Chondrocyte (in vitro differentiated cells): ENCODE results near the gene MAPK7. TPM values are rescaled to one million over a fixed set of nuclear protein-coding genes. Genes with fewer than 3 reads are reported as not detected.
A peak's percentile ranks its signal among the peaks of the same experiment; 100 is the strongest.

Experiments
- DNase-seq: peaks from one replicate; pipeline ENCODE4 v3.0.0; 2021; ENCODE audit warnings: mixed read lengths, low spot score
- H3K27ac Mint-ChIP-seq: one replicate; pipeline ENCODE4 v1.8.0; 2021; ENCODE audit warnings: mild to moderate bottlenecking, moderate library complexity, mixed read lengths; ENCODE audit not compliant: unreplicated experiment
- H3K27me3 Mint-ChIP-seq: 2 replicates; pipeline ENCODE4 v1.8.0; 2021; ENCODE audit warnings: low read depth, mixed read lengths
- H3K36me3 Mint-ChIP-seq: 2 replicates; pipeline ENCODE4 v1.8.0; 2021; ENCODE audit warnings: low read depth, mixed read lengths
- H3K4me1 Mint-ChIP-seq: 2 replicates; pipeline ENCODE4 v1.8.0; 2021; ENCODE audit warnings: low read depth, mild to moderate bottlenecking, mixed read lengths
- H3K4me3 Mint-ChIP-seq: one replicate; pipeline ENCODE4 v1.8.0; 2021; ENCODE audit warnings: mild to moderate bottlenecking, moderate library complexity, mixed read lengths; ENCODE audit not compliant: unreplicated experiment
- H3K9me3 Mint-ChIP-seq: 2 replicates; pipeline ENCODE4 v1.8.0; 2021; ENCODE audit warnings: low read depth, mixed read lengths
- CTCF ChIP-seq: fragments of 200-600 bp; sonication (generic); IDR thresholded peaks from 2 replicates; pipeline ENCODE4 v1.5.0; 2021; ENCODE audit warnings: antibody characterized with exemption, mild to moderate bottlenecking, moderate library complexity
- total RNA-seq: library from RNA; stranded (reverse); gene quantifications from 3 replicates; pipeline ENCODE4 v1.2.1, GENCODE V29; 2021

The MAPK7 gene
- total RNA-seq, 1 donor from 2014 or later, result 52.3 TPM

- Mint-ChIP-seq H3K4me1 (peaks cover 50% of the 10 kb centered on the region), H3K9me3 (no peaks in the 10 kb centered on the region), H3K27ac (no peak overlapping the region), H3K36me3 (no peaks in the 10 kb centered on the region), H3K27me3 (no peaks in the 10 kb centered on the region), H3K4me3 (no peak overlapping the region)
- peak; percentile 66 for DNase-seq
- TF ChIP-seq CTCF, result no peak
Observed at GRCh38 chr17:19372011-19372370, 6.3 kb upstream of the MAPK7 start.

GRCh38 chr17:19372439-19372838, 5.9 kb upstream of the MAPK7 start:
- Mint-ChIP-seq H3K27me3 (no peaks in the 10 kb centered on the region), H3K36me3 (no peaks in the 10 kb centered on the region), H3K4me3 (no peak overlapping the region), H3K4me1 (peaks cover 54% of the 10 kb centered on the region), H3K27ac (peak overlapping the region; percentile 74), H3K9me3 (no peaks in the 10 kb centered on the region)
- TF ChIP-seq CTCF, result no peak
- DNase-seq, result peak; percentile 69

GRCh38 chr17:19372866-19373504, 5.3 kb upstream of the MAPK7 start:
- Mint-ChIP-seq H3K4me1 (peaks cover 51% of the 10 kb centered on the region), H3K4me3 (no peak overlapping the region), H3K27me3 (no peaks in the 10 kb centered on the region), H3K36me3 (no peaks in the 10 kb centered on the region), H3K9me3 (no peaks in the 10 kb centered on the region), H3K27ac (no peak overlapping the region)
- no peak for TF ChIP-seq CTCF
- DNase-seq, result peak; percentile 60

GRCh38 chr17:19374136-19374535, 4.2 kb upstream of the MAPK7 start:
- Mint-ChIP-seq H3K27ac (peak overlapping the region; percentile 45), H3K27me3 (no peaks in the 10 kb centered on the region), H3K4me1 (peaks cover 43% of the 10 kb centered on the region), H3K9me3 (no peaks in the 10 kb centered on the region), H3K36me3 (peaks cover under 1% of the 10 kb centered on the region), H3K4me3 (no peak overlapping the region)
- DNase-seq, result no peak
- no peak for TF ChIP-seq CTCF

- Mint-ChIP-seq H3K4me1 (peaks cover 44% of the 10 kb centered on the region), H3K4me3 (no peak overlapping the region), H3K36me3 (peaks cover 13% of the 10 kb centered on the region), H3K9me3 (no peaks in the 10 kb centered on the region), H3K27ac (no peak overlapping the region), H3K27me3 (no peaks in the 10 kb centered on the region)
- TF ChIP-seq CTCF, result no peak
- DNase-seq, result no peak
Observed at GRCh38 chr17:19375732-19376131, 2.6 kb upstream of the MAPK7 start.
